ENCODE measurements around the gene PRKCI.
"Not testable (repeated sequence)": the region's sequence is repeated elsewhere in the genome, so short reads cannot be mapped to it uniquely, and the experiment has no call there.

Gene PRKCI

DNA sequence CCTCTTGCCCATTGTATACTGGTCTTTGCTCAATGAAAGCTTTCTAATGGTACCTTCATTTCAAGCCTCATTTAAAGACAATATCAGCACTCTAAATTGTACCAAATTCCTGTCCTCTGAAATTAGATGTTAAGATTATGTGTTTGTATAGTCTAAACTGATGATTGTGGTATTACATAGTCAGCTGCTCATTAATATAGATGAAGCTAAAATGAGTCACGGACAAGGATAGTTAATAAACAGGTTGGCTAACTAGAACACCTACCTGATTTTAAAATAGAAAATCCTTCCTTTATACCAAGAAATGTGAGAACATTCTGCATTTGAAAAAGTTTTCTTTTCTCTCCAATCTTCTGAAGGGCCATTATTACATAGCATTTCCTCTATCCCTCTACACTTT is 2.9 kb downstream of the PRKCI start:
- no peak for DNase-seq

DNA sequence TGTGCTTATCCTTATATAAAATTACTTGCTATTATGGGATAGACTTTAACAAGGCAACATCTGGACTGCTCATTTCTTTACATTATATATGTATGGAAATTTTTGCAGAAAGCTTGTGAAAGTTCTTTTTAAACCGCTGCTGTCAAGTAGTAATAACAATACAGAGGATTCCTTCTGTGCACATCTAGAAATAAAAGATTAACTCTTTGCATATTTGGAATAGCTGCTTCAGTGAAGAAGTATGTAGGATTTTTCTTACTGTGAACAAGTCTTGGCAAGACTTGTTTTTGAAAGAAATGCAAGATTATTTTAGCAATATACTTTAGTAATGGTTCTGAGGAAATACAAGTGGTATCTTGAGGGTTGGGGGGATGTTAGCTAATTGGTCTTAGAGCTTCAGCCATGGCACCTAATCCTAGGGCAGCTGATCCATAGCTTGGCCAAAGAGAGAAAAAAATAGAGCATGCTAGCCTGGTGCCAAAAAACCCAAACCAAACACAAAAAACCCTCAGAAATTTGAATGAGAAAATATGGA is 4.3 kb downstream of the PRKCI start:
- no peak for DNase-seq

DNA sequence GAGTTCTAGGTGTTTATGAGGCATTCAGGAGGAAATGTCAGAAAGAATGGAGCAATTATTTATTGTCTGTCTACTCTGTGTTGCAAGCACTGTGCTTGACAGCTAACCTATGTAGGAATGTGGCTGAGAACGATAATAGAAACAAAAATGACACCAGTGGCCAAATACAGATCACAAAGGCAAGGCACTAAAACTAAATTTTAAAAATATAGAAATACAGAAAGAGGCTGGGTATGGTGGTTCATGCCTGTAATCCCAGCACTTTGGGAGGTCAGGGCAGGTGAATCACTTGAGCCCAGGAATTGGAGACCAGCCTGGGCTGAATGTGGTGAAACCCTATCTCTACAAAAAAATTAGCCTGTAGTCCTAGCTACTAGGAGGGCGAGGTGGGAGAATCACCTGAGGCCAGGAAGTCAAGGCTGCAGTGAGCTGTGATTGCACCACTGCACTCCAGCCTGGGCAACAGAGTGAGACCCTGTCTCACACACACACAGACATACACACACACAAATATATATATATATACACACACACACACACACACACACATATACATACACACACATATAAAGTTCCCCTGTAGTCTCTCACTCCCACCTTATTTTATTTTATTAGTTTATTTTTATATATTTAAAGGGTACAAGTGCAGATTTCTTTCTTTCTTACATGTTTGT is 6.0 kb downstream of the PRKCI start:
- no peak for DNase-seq

DNA sequence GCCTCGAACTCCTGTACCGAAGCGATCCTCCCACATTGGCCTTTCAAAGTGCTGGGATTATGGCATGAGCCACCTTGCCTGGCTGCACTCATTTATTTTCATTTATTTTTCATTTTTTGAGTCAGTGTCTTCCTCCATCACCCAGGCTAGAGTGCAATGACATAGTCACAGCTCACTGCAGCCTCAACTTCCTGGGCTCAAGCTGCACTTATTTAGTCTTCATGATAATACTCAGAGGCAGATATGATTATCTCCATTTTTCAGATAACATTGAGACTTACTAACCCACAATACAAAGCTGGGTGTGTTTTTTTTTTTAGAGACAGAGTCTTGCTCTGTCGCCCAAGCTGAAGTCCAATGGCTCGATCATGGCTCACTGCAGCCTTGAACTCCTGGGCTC is 10.0 kb downstream of the PRKCI start:
- DNase-seq, result no peak

DNA sequence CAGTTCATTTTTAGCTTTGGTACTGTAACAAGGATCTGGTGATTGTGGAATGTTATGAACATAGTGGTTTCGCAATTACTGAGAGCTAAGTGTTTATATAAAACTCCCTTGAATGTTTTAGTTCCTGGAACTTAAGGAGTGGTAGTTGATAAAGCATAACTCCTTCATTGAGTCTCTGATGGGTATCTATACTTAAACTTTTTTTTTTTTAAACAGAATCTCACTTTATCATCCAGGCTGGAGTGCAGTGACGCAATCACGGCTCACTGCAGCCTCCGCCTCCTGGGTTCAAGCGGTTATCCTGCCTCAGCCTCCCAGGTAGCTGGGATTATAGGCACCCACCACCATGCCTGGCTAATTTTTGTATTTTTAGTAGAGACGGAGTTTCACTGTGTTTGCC is 11.3 kb downstream of the PRKCI start:
- DNase-seq, result no peak

DNA sequence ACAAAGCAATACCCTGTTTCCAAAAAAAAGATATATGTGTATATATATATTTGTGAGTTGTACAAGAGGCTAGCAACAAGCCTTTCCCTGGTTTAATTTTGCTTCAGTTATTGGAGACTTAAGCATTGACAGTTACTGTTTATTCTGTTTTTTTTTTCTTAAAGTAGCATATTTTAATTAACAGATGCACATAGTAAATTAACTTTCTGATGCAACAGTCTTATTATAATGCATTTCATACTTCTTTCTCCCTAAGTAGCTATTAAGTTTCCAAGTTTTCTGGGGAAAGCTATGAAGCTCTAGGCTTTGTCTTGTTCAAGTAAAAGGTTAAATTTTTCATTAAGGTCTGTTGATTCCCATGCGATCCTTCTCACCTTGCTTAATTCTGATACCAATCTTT is 17.9 kb downstream of the PRKCI start:
- DNase-seq, result no peak

DNA sequence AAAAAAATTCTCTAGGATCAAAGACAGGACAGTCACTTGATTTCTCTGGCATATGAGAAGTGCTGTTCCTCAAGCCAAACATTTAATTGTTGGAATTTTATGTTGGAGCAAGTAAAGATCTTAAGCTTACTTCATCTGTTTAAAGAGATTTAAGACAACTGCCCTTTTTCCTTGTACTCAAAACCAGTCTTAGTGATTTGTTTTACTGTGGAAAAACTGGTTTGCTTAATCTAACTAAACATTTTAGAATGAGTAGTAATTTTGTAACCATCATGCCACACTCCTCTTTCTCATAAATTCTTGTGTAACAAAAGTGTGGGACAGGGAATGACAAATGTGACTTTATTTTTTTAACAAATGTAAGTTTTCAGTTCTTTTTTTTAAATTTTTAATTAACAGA is 18.4 kb downstream of the PRKCI start:
- DNase-seq, result no peak

DNA sequence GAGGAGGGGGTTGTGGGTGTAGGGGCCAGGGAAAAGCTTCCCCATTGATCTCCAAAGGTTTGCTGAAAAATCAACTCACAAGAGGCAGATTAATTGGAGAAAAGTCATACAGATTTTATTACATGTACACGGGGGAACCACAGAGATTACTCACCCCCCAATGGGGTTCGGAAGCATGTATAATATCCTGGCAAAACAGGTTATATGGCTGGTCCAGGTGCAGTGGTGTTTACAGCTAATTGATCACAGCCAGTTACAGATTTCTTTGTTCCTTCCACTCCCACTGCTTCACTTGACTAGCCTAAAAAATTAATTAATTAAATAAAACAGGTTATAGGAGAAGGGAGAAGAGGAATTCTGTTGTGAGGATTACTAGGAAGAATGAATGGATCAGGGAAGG is 22.4 kb downstream of the PRKCI start:
- DNase-seq, result no peak

DNA sequence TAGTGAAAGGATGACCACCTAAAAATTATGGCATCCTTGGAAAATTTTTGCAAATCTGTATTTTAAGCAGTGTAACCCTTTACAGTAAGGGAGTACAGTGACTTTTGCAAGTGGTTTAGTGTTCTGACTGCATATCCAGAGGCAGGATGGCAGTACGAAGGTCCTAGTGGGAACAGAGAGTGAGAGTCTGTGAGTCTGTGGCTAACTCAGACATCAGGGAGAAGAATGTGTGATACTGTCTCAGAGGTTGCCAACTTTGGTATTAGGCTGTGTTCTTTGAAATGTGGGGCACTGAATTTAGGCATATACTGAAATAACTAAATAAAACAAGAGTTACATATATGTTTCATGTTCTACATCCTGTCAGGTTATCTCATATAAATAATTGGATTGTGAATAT is 25.7 kb downstream of the PRKCI start:
- no peak for DNase-seq

DNA sequence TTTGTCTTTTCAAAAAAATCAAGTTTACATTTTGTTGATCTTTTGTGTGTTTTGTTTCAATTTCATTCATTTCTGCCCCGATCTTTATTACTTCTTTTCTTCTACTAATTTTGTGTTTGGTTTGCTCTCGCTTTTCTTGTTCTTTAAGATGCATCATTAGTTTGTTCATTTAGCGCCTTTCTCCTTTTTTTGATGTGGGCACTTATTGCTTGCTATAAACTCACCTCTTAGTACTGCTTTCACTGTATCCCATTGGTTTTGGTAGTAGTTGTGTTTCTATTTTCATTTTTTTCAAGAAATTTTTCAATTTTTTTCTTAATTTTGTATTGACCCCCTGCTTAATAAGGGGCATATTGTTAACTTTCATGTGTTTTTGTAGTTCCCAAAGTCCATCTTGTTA is 34.4 kb downstream of the PRKCI start:
- no peak for DNase-seq

DNA sequence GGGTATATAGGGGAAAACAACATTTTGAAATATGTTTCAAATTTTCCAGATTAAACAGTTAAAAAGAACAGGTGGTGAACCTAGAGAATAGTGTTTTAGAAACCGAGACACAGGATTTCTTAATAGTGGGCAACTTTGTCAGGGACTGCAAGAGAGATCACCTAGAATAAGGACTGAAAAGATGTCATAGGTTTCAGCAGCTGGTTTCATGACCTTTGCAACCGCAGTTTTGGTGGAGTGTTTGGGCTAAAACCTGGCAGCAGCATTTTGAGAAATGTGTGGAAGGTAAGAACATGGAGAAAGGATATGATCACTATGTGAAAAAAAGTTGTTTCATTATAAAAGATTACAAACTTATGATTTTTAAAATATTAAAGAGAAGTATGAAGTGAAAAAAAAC is 34.9 kb downstream of the PRKCI start:
- no peak for DNase-seq

DNA sequence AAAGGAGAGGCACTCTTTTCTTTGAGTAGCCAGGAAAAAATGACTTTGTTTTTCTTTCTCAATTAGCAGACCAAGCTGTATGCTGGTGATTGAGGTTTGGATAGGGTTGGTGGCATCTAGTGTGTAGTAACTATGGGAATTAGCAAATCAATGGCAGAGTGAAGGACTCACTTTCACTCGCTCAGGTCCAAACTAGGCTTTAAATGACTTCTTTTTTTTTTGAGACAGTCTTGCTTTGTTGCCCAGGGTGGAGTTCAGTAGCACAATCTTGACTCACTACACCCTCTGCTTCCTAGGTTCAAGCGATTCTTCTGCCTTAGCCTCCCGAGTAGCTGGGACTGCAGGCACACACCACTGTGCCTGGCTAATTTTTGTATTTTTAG is 35.9 kb downstream of the PRKCI start:
- DNase-seq, result no peak

DNA sequence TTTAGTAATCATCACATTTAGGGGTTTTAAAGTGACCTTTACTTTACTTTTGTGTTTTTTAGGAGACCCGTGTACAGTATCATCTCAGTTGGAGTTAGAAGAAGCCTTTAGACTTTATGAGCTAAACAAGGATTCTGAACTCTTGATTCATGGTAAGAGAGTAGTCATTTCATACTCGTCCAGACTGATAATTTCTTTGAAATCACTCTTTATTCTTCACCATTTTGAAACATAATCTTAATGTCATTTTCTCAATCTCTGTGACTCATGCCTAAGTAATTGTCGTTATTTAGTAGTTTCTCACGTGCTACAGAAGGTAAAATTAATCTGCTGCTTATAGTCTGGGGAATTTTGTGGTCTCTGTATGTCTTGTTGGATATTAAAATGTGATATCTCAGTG is 37.7 kb downstream of the PRKCI start:
- DNase-seq, result no peak

DNA sequence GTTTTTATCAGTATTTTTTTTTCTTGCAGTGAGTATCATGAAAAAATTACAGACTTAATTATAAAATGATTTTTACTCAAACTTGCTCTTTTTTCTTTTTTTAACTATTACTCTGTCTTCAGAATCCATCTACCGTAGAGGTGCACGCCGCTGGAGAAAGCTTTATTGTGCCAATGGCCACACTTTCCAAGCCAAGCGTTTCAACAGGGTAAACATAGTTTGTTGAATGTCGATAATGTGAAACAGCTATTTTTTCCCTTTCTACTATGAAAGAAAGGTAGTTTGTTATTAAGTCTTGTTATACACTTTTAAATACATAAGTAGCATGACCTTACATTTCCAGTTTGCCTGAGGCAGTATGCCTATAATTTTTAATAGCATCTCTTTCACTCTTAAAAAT is 45.6 kb downstream of the PRKCI start:
- no peak for DNase-seq

DNA sequence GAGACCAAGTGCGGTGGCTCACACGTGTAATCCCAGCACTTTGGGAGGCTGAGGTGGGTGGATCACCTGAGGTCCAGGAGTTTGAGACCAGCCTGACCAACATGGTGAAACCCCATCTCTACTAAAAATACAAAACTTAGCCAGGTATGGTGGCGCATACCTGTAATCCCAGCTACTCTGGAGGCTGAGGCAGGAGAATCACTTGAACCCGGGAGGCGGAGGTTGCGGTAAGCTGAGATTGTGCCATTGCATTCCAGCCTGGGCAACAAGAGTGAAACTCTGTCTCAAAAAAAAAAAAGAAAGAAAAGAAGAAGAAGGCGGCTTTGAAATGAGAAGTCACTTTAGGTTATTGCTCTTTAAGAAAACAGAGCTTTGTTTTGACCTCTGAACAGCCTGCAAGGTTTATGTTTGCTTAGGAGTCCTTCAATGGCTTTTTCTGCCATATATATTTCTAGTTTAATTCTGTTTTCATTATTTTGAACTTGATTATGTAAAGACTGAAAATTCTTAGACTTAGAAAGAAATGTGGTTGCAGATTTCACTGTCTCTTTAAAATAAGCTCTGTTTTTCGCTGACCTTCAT is 47.5 kb downstream of the PRKCI start:
- not testable (repeated sequence) for DNase-seq

DNA sequence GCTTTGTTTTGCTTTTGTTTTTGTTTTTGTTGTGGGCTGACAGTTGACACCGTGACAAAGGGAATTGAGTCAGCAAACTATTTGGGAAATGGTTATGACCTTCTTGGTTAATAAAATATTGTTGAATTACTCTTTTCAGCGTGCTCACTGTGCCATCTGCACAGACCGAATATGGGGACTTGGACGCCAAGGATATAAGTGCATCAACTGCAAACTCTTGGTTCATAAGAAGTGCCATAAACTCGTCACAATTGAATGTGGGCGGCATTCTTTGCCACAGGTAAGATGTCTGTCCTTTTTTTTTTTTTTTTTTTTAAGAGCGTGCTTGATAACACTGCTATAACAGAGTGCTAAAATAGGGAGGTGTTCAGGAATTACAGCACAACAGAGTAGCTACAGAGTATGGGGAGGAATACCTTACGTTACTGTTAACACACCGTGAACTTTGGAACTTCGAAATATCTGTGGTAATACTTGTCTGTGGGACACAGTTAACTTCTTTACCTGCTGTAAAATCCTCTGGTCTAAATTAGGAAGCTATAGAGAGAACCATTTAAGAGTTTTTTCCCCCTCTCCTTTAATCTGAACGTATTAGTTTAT is 48.2 kb downstream of the PRKCI start:
- DNase-seq, result no peak

DNA sequence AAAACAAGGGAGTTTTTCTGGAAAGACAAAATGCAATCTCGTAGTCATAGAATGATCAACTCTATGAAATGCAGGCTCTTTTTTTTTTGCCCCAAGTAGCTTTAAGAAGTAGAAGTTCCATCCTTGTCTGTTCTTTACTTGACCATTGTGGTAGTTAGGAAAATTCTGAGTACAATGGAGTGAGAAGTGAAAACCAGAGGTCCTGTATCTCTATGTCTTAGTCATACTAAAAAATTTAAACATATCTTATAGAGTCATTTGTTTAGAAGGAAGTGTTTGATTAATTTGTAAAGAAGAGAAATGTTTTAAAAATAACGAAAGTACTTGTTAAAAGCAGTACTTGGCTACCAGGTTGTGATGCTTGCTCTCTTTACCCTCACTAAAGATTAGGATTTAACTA is 52.4 kb downstream of the PRKCI start:
- DNase-seq, result no peak

DNA sequence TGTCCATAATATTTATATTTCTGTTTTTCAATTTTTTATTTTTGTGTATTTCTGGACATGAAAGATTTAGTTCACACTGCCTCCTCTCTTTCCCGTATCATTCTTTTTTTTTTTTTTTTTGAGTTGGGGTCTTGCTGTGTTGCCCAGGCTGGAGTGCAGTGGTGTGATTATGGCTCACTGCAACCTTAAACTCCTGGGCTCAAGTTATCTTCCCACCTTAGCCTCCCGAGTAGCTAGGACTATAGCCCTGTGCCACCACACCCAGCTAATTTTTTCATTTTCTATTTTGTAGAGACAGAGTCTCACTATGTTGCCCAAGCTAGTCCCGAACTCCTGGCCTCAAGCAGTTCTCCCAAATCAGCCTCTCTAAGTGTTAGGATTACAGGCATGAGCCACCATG is 53.6 kb downstream of the PRKCI start:
- no peak for DNase-seq

DNA sequence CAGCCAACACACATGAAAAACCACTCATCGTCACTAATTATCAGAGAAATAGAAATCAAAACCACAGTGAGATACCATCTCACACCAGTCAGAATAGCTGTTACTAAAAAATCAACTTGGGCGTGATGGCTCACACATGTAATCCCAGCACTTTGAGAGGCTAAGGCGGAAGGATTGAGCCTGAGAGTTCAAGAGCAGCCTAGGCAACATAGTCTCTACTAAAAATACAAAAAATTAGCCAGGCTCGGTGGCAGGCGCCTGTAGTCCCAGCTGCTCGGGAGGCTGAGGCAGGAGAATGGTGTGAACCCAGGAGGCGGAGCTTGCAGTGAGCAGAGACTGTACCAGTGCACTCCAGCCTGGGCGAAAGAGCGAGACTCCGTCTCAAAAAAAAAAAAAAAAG is 55.1 kb downstream of the PRKCI start:
- not testable (repeated sequence) for DNase-seq

DNA sequence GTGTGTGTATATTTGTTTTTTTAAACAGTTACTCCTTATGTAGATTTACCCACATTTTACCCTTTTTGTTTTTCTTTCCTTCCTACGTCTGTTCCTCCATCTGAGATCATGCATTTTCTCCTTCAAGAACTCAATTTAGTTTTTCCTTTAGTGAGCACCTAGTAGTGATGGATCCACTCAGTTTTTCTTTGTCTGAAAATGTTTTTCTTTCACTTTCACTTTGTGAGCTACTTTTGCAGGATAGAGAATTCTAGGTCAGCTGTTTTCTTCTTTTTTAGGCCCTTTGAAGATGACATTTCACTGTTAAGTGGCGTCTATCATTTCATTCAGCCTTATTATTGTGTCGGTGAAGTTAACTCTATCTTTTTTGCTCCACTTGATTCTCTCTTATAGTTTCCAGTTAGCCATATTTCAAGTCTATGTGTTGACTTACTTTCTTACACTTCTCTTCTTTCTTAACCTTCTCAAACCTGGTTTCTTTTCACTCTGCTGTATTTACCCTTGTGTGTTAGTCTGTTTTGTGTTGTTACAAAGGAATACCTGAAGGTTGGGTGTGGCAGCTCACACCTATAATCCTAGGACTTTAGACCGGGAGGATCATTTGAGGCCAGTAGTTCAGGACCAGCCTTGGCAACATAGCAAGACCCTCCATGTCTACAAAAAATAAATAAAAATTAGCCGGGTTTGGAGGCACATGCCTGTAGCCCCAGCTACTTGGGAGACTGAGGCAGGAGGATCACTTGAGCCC is 55.8 kb downstream of the PRKCI start:
- DNase-seq, result no peak

DNA sequence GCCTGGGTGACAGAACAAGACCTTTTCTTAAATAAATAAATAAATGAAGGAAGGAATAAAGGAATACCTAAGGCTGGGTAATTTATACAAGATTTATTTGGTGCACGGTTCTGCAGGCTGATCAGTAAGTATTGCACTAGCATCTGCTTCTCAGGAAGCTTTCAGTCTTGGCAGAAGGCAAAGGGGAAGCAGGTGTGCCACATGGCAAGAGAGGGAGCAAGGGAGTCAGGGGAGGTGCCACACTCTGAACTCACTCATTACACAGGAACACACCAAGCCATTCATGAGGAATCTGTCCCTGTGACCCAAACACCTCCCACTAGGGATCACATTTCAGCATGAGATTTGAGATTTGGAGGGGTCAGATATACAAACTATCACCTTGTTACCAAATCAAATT is 56.4 kb downstream of the PRKCI start:
- DNase-seq, result peak; percentile 28

DNA sequence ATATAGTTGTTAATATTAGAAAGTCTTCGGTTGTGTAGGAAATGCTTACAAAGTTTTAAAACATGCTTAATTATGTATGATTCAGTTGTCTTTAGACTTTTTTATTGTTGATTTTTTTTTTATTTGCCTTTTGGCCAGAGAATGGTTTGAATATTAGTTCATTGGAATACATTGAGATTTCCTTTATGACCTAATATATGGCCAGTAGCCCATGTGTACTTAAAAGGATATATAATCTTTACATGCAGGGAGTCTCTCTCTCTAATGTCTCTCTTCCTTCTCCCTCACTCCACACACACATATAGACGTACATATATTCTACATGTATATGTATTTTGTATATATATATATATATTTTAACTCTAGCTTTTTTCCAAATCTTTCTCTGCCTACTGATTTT is 68.0 kb downstream of the PRKCI start:
- no peak for DNase-seq

DNA sequence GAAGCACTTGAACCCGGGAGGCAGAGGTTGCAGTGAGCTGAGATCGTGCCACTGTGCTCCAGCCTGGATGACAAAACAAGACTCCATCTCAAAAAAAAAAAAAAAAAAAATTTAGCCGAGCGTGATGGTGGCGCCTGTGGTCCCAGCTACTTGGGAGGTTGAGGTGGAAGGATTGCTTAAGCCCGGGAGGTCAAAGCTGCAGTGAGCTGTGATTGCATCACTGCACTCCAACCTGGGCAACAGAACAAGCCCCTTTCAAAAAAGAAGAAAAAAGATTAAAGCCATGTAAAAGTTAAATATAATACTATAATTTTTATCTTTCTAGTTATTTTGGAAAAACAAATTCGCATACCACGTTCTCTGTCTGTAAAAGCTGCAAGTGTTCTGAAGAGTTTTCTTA is 73.4 kb downstream of the PRKCI start:
- DNase-seq, result no peak

DNA sequence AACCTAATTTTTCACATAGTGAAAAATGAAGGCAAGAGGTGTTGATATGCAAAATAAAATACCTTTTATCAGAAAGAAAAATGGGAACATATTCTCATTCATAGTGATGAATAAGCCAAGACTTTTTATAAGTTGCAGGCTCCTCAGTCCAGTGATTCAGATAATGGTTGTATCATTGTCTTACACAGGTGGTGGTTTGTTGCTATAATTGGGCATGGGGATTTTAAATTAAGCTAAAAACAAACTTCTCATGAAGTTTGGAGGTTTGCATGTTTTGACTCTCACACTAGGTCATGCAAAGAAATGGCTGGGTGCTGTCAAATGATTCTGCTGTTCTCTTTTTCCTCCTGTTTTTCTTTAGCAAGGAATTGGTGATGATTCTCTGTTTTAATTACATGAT is 74.5 kb downstream of the PRKCI start:
- no peak for DNase-seq
